ENCODE measurements around the gene ATRIP.

GRCh38 chr3:48432411-48433371 is 13.8 kb upstream of the ATRIP start:
- TF ChIP-seq POLR2A (IDR thresholded peaks at IDR 0.05) = peak in 1 of 4 donors; percentile 32
- TF ChIP-seq, protein P1, sequence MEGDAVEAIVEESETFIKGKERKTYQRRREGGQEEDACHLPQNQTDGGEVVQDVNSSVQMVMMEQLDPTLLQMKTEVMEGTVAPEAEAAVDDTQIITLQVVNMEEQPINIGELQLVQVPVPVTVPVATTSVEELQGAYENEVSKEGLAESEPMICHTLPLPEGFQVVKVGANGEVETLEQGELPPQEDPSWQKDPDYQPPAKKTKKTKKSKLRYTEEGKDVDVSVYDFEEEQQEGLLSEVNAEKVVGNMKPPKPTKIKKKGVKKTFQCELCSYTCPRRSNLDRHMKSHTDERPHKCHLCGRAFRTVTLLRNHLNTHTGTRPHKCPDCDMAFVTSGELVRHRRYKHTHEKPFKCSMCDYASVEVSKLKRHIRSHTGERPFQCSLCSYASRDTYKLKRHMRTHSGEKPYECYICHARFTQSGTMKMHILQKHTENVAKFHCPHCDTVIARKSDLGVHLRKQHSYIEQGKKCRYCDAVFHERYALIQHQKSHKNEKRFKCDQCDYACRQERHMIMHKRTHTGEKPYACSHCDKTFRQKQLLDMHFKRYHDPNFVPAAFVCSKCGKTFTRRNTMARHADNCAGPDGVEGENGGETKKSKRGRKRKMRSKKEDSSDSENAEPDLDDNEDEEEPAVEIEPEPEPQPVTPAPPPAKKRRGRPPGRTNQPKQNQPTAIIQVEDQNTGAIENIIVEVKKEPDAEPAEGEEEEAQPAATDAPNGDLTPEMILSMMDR (IDR thresholded peaks at IDR 0.05) = peak in 4 of 6 experiments; percentile 6 to 30 (median 10)
